DND-41 (cell line): ENCODE results near the gene DCPS.

ENCODE experiments used
- EZH2 ChIP-seq: IDR thresholded peaks from 3 replicates; pipeline ENCODE4 v1.6.1; 2012; ENCODE audit warnings: borderline replicate concordance, low read depth, mild to moderate bottlenecking, moderate library complexity, low read length, inconsistent platforms; ENCODE audit not compliant: severe bottlenecking
- TF ChIP-seq, protein P1 (sequence below): IDR thresholded peaks from 2 replicates; pipeline ENCODE4 v1.5.1; 2012; ENCODE audit warnings: borderline replicate concordance, low read length, moderate library complexity, mild to moderate bottlenecking; ENCODE audit not compliant: poor library complexity, severe bottlenecking; ENCODE audit errors: extremely low read depth

DNA sequence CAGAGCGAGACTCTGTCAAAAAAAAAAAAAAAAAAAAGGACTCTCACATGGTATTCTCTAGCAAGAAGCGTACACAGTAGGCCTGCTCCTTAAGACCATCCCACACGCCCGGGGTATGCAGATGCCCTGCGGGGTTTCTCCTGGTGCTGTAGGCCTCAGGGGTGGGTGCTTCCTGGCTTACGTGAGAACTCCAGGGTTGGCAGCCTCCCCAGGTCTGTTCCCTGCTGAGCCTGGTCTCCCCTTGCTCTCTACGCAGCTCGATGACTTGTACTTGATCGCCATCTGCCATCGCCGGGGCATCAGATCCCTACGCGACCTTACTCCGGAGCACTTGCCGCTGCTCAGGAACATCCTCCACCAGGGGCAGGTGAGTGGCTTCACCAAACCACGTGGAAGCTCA, 39.2 kb downstream of the DCPS start:
- TF ChIP-seq, protein P1, sequence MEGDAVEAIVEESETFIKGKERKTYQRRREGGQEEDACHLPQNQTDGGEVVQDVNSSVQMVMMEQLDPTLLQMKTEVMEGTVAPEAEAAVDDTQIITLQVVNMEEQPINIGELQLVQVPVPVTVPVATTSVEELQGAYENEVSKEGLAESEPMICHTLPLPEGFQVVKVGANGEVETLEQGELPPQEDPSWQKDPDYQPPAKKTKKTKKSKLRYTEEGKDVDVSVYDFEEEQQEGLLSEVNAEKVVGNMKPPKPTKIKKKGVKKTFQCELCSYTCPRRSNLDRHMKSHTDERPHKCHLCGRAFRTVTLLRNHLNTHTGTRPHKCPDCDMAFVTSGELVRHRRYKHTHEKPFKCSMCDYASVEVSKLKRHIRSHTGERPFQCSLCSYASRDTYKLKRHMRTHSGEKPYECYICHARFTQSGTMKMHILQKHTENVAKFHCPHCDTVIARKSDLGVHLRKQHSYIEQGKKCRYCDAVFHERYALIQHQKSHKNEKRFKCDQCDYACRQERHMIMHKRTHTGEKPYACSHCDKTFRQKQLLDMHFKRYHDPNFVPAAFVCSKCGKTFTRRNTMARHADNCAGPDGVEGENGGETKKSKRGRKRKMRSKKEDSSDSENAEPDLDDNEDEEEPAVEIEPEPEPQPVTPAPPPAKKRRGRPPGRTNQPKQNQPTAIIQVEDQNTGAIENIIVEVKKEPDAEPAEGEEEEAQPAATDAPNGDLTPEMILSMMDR: no peak
- no peak for TF ChIP-seq EZH2
